OCI-LY7 (cell line): ENCODE measurements around the gene KRT31.

Source experiments
- CTCF ChIP-seq: fragments of 200-600 bp; sonication (generic); conservative IDR thresholded peaks from 2 replicates; pipeline ENCODE4 v1.5.1; 2014; ENCODE audit warnings: mild to moderate bottlenecking, antibody characterized with exemption, low read length, moderate library complexity, mixed read lengths
- EZH2phosphoT487 ChIP-seq: fragments of 200-600 bp; sonication (generic); IDR thresholded peaks from 2 replicates; pipeline ENCODE4 v1.6.1; 2018; ENCODE audit warnings: low read depth, borderline replicate concordance, mild to moderate bottlenecking, mixed run types, antibody characterized with exemption, low read length, moderate library complexity, mixed read lengths

DNA sequence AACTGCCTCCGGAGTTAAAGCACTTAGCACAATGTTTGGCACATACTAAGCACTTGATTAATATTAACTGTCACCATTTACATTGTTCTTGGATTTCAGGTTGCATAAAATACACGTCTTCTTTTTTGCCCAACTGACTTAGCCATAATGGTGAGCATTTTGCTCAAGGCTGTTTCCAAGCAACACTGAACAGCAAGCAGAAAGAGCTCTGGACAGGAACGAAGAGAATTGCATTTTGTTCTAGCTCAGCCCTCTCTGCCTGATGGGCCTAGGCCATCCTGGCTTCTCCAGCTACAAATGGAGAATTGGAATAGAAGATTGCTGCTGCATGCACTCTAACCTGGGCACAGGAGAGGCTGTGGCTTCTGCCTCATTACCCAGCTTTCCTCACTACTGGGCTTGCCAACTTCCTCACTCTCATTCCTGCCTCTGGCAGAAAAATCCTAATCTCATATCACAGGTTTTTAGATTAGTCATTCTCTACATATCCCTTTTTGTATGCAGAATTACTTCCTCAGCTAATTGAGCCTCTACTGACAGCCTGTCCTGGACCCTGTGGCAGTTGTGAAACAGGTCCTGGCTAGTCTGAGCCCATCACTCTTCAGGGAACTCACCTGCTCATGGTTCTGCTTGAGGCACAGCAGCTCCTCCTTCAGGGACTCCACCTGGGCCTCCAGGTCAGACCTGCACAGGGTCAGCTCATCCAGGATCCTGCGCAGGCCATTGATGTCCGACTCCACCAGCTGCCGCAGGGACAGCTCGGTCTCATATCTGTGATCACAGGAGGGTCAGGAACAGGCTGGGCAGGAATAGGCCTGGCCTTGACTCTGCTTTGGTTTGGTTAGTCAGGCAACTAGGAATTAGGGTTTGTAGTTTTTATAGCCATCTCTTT is 49.3 kb downstream of the KRT31 start:
- TF ChIP-seq CTCF = no peak
- TF ChIP-seq EZH2phosphoT487 = no peak
